Measurements from ENCODE around the gene ADD1.

ADD1 gene

DNA sequence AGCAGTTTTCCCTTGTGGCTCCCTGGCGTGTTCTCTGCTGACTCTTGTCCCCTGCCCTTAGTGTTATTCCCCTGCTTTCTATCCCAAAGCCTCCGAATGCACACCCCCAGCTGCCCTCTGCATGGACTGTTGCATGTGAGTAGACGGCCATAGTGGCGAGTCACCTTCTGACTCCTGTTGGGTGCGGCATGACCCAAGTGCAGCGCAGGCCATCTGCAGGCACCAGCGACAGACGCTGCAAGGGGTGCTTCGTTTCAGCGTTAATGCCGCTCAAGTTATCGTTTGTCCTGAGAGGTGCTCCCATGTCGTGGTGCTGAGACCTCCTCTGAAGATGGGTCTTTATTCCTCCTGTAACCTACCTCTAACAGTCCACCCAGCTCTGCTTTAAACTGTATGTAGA lies 61.9 kb downstream of the ADD1 start:
- no peak for DNase-seq (ENCODE audit: low read depth)
- TF ChIP-seq, protein P1, sequence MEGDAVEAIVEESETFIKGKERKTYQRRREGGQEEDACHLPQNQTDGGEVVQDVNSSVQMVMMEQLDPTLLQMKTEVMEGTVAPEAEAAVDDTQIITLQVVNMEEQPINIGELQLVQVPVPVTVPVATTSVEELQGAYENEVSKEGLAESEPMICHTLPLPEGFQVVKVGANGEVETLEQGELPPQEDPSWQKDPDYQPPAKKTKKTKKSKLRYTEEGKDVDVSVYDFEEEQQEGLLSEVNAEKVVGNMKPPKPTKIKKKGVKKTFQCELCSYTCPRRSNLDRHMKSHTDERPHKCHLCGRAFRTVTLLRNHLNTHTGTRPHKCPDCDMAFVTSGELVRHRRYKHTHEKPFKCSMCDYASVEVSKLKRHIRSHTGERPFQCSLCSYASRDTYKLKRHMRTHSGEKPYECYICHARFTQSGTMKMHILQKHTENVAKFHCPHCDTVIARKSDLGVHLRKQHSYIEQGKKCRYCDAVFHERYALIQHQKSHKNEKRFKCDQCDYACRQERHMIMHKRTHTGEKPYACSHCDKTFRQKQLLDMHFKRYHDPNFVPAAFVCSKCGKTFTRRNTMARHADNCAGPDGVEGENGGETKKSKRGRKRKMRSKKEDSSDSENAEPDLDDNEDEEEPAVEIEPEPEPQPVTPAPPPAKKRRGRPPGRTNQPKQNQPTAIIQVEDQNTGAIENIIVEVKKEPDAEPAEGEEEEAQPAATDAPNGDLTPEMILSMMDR (IDR thresholded peaks at IDR 0.05; ENCODE audit: control insufficient read depth, insufficient read depth, low read depth, low read length, missing control alignments) = no peak
- H3K4me3 ChIP-seq (ENCODE audit: control insufficient read depth, low read depth, low read length) = no peak overlapping the region

DNA sequence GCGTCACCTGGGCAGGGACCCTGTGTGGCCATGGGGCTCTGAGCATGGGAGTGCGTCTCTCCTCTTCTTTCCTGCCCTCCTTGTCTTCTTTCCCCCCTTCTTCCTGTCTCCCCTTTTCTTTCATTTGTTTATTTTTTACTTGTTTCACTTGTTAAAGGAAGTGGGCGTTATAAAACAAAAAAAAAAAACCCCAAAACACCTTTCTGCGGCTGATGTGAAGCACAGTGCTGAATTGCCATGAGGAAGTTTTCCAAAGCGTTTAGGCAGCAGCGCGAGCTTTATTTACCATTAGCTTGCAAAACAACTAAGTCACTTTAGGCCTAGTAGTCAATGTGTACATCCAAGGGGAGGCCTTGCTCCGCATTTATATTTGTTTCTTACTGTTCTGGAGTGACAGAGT lies 62.6 kb downstream of the ADD1 start:
- H3K4me3 ChIP-seq (ENCODE audit: control insufficient read depth, low read depth, low read length) = no peak overlapping the region
- TF ChIP-seq, protein P1 (IDR thresholded peaks at IDR 0.05; ENCODE audit: control insufficient read depth, insufficient read depth, low read depth, low read length, missing control alignments) = no peak
- DNase-seq (ENCODE audit: low read depth) = no peak

DNA sequence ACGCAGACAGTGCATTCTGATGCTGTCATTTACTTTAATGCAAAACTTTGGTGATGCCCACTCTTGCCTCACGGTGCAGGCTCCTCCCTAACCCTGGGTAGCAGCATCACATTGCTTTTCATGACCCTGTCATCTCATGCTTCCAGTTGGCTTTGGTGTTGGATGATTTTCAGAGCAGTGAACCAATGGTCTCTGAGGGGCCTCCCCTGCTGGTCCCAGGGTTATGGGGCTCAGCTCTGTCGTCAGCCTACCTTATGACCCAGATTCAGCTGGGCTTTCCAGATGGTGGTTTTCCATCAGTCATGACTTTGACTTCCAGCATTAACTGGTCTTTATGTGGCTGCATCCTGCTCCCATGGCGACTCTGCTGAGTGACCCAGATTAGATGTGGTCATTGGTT lies 63.6 kb downstream of the ADD1 start:
- no peak overlapping the region for H3K4me3 ChIP-seq (ENCODE audit: control insufficient read depth, low read depth, low read length)
- DNase-seq (ENCODE audit: low read depth) = no peak
- TF ChIP-seq, protein P1 (IDR thresholded peaks at IDR 0.05; ENCODE audit: control insufficient read depth, insufficient read depth, low read depth, low read length, missing control alignments) = no peak

DNA sequence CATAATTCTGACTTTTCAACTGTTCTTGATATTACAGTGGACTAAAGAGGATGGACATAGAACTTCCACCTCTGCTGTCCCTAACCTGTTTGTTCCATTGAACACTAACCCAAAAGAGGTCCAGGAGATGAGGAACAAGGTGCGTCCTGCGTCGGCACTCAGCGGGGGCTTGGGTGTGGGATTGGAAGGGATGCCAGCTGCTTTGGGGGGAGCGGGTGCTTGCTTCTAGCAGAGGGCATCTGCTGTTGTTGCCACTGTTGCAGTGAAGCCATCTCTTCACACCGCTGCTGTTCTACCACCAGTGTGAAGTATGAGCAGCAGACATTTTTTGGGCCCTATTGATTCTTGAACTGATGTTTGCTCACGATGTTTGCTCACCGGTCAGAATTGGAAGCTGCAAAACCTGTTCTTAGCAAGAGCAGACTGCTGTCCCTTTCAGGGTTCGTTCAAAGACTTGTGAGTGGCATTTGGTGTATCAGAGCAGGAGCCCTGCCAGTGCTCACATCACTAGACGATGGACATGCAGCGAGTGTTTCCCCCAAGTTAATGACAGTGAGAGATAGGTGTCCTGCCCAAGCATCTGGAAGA lies 64.2 kb downstream of the ADD1 start:
- TF ChIP-seq, protein P1 (IDR thresholded peaks at IDR 0.05; ENCODE audit: control insufficient read depth, insufficient read depth, low read depth, low read length, missing control alignments) = no peak
- no peak for DNase-seq (ENCODE audit: low read depth)
- H3K4me3 ChIP-seq (ENCODE audit: control insufficient read depth, low read depth, low read length) = no peak overlapping the region

DNA sequence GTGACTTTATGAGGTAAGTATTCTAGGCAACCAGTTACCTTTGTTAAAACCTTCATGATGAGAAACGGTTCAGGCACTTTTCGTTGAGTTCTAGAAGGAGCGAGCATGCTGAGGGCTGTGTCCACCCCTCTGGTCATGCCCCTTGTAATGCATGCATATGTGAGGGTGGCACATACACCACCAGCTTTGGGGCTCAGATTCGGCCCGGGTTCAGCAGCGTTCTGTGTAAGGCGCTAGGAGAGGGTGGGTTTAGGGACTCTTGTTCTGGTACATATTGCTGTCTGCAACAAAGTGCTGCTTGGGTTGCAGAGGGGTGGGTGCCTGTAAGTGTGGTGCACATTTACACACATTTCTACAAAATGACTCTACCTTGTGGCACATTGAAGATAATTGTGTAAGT lies 65.0 kb downstream of the ADD1 start:
- TF ChIP-seq, protein P1 (IDR thresholded peaks at IDR 0.05; ENCODE audit: control insufficient read depth, insufficient read depth, low read depth, low read length, missing control alignments) = no peak
- DNase-seq (ENCODE audit: low read depth) = no peak
- H3K4me3 ChIP-seq (ENCODE audit: control insufficient read depth, low read depth, low read length) = no peak overlapping the region

DNA sequence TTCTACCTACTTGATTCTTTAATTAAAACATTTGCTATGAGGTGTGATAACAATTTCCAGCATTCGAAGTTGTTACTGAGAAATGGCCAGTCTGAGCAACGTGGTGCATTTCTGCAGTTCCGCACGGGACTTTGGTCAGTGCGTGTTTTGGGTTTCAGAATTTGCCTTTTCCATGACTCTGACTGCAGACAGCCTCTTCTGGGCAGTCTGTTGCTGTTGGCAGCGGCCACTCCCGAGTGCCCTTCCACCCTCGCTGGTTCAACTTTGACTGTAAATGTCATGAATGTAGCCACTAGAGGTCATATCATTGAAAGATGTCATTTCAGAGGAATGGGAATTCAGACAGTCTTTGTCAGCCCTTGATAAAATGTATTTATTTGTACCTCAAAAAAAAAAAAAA lies 65.9 kb downstream of the ADD1 start:
- no peak overlapping the region for H3K4me3 ChIP-seq (ENCODE audit: control insufficient read depth, low read depth, low read length)
- no peak for DNase-seq (ENCODE audit: low read depth)
- TF ChIP-seq, protein P1 (IDR thresholded peaks at IDR 0.05; ENCODE audit: control insufficient read depth, insufficient read depth, low read depth, low read length, missing control alignments) = no peak

DNA sequence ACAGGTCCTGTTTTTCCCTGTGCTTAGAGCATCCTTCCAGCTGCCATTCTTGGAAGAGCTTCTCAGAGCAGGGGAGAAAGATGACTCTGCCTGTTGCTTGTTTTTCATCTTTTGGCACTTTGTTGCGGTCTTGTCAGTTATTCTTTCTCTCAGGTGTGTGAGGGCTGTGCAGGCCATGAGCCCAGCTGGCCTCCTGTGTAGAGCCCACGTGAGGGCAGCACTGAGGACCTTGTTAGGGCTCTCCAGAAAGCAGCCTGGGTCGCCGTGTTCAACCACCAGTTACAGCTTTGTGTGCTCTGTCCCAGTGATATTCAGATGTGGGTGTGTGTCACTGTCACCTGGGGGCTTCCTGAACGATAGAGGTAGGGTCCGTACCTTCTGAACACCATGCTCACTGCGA lies 66.8 kb downstream of the ADD1 start:
- DNase-seq (ENCODE audit: low read depth) = no peak
- no peak overlapping the region for H3K4me3 ChIP-seq (ENCODE audit: control insufficient read depth, low read depth, low read length)
- TF ChIP-seq, protein P1 (IDR thresholded peaks at IDR 0.05; ENCODE audit: control insufficient read depth, insufficient read depth, low read depth, low read length, missing control alignments) = no peak

Data from AG09309 (cell line).